OCI-LY7 (cell line): Measurements from ENCODE around the gene TCEA3.

ENCODE experiments used
- CTCF ChIP-seq: fragments of 200-600 bp; sonication (generic); conservative IDR thresholded peaks from 2 replicates; pipeline ENCODE4 v1.5.1; 2014; ENCODE audit warnings: mild to moderate bottlenecking, antibody characterized with exemption, low read length, moderate library complexity, mixed read lengths
- EZH2phosphoT487 ChIP-seq: fragments of 200-600 bp; sonication (generic); IDR thresholded peaks from 2 replicates; pipeline ENCODE4 v1.6.1; 2018; ENCODE audit warnings: low read depth, borderline replicate concordance, mild to moderate bottlenecking, mixed run types, antibody characterized with exemption, low read length, moderate library complexity, mixed read lengths

- no peak for TF ChIP-seq CTCF
- TF ChIP-seq EZH2phosphoT487, result no peak
These were observed 31.7 kb upstream of the TCEA3 start for GRCh38 chr1:23456226-23456625.
